GM12872 (cell line): Measurements from ENCODE around the gene GSTM2.

ENCODE experiments used
- CTCF ChIP-seq: IDR thresholded peaks from 3 replicates; pipeline ENCODE4 v1.5.1; 2011; ENCODE audit warnings: low read depth, mild to moderate bottlenecking, low read length, moderate library complexity; ENCODE audit not compliant: insufficient read depth

The GSTM2 gene

GRCh38 chr1:109714661-109715372, 47.0 kb downstream of the GSTM2 start:
- TF ChIP-seq CTCF, result no peak

- TF ChIP-seq CTCF, result no peak
Measured at GRCh38 chr1:109716121-109716520, 48.3 kb downstream of the GSTM2 start.

DNA sequence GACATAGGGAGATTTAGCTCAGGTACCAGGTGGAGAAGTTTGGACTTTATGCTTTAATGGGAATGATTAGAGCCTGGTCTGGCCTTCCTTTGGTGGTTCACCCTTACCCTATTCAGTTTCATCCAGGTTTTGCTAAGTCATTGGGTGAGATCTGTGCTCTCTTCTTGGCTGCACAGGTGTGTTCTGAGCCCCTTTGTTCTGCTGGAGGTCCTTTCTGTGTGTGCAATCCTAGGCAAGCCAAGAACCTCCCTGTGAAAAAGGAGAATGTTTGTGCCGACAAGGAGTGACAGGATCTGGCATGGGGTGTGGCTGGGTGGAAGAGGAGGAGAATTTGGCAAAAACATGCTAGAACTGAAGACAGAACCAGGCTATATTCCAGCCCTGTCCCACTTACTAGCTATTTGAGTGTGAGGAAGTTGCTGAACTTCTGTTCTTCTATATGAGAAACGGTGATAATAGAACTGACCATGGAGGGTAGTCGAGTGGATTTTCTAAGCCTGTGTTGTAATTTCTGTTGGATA, 48.8 kb downstream of the GSTM2 start:
- TF ChIP-seq CTCF, result no peak

- no peak for TF ChIP-seq CTCF
Measured at GRCh38 chr1:109717729-109718128, 49.9 kb downstream of the GSTM2 start.

GRCh38 chr1:109718495-109718894, 50.6 kb downstream of the GSTM2 start:
- no peak; the same call in 2 of the 3 replicates for TF ChIP-seq CTCF

- TF ChIP-seq CTCF, result no peak
Measured at GRCh38 chr1:109719337-109719837, 51.5 kb downstream of the GSTM2 start.

DNA sequence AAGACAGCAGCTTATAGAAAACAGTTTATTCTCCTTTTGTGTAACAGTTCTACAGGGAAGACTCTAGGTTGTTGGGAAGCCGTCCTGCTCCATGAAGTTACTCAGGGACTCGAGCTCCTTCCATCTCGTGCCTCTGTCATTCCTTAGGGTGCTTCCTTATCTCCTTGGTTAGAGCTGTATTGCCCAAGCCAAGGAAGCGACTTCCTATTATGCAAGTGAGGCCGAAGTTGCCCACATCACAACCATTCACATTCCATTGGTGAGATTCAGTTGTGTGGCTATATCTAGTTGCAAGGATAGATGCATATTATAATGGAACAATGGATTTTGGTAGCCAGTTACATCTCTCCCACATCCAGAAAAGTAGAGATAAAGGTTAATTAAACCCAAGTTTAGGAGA, 53.2 kb downstream of the GSTM2 start:
- no peak for TF ChIP-seq CTCF
